Retinal pigment epithelial cell (primary cell): ENCODE data around the gene PAX7.
"Not testable (repeated sequence)": the region's sequence is repeated elsewhere in the genome, so short reads cannot be mapped to it uniquely, and the experiment has no call there.

Experiments
- DNase-seq: peaks from one replicate; pipeline ENCODE4 v3.0.0-alpha.2; 2010; ENCODE audit warnings: low read depth
- H3K4me3 ChIP-seq: 2 replicates; pipeline ENCODE4 v1.5.1; 2011; ENCODE audit warnings: mild to moderate bottlenecking, low read length, control low read depth, moderate library complexity
- CTCF ChIP-seq: conservative IDR thresholded peaks from 2 replicates; pipeline ENCODE4 v1.5.1; 2011; ENCODE audit warnings: low read depth, low read length, control low read depth, inconsistent platforms

Gene PAX7

GRCh38 chr1:18681423-18681835 lies 50.8 kb downstream of the PAX7 start:
- H3K4me3 ChIP-seq, result no peak overlapping the region
- peak; percentile 64 for TF ChIP-seq CTCF
- no peak for DNase-seq

GRCh38 chr1:18682375-18682774 lies 51.7 kb downstream of the PAX7 start:
- no peak for TF ChIP-seq CTCF
- DNase-seq, result no peak
- H3K4me3 ChIP-seq, result no peak overlapping the region

GRCh38 chr1:18684303-18684702 lies 53.7 kb downstream of the PAX7 start:
- no peak for DNase-seq
- H3K4me3 ChIP-seq, result no peak overlapping the region
- no peak for TF ChIP-seq CTCF

GRCh38 chr1:18686540-18686939 lies 55.9 kb downstream of the PAX7 start:
- no peak for TF ChIP-seq CTCF
- H3K4me3 ChIP-seq, result no peak overlapping the region
- no peak for DNase-seq

- TF ChIP-seq CTCF, result no peak
- no peak for DNase-seq
- no peak overlapping the region for H3K4me3 ChIP-seq
Measured at GRCh38 chr1:18687273-18687672, 56.6 kb downstream of the PAX7 start.

GRCh38 chr1:18691648-18692047 lies 61.0 kb downstream of the PAX7 start:
- H3K4me3 ChIP-seq, result no peak overlapping the region
- no peak for DNase-seq
- TF ChIP-seq CTCF, result no peak

GRCh38 chr1:18693256-18694098 lies 62.8 kb downstream of the PAX7 start:
- TF ChIP-seq CTCF, result no peak
- no peak overlapping the region for H3K4me3 ChIP-seq
- DNase-seq, result no peak

- H3K4me3 ChIP-seq, DNase-seq: not testable (repeated sequence)
Measured at GRCh38 chr1:18694289-18694688, 63.6 kb downstream of the PAX7 start.
